Mesothelial cell of epicardium (in vitro differentiated cells): ENCODE data around the gene SMAD3. TPM values are rescaled to one million over a fixed set of nuclear protein-coding genes. Genes with fewer than 3 reads are reported as not detected.
"Not testable (repeated sequence)": the region's sequence is repeated elsewhere in the genome, so short reads cannot be mapped to it uniquely, and the experiment has no call there.

Source experiments
- DNase-seq, 2 experiments: peaks; one replicate each; pipeline ENCODE4 v3.0.0; 2021; ENCODE audit warnings: low spot score in 2 of 2; ENCODE audit not compliant: unreplicated experiment in 2 of 2
- H3K27ac Mint-ChIP-seq: 2 replicates; pipeline ENCODE4 v1.8.0; 2021; ENCODE audit warnings: mixed read lengths
- H3K27me3 Mint-ChIP-seq: 2 replicates; pipeline ENCODE4 v1.8.0; 2021; ENCODE audit warnings: low read depth, mixed read lengths
- H3K36me3 Mint-ChIP-seq: 2 replicates; pipeline ENCODE4 v1.8.0; 2021; ENCODE audit warnings: mixed read lengths
- H3K4me1 Mint-ChIP-seq: 2 replicates; pipeline ENCODE4 v1.8.0; 2021; ENCODE audit warnings: mixed read lengths
- H3K4me3 Mint-ChIP-seq: 2 replicates; pipeline ENCODE4 v1.8.0; 2021; ENCODE audit warnings: mild to moderate bottlenecking, moderate library complexity, mixed read lengths
- H3K9me3 Mint-ChIP-seq: 2 replicates; pipeline ENCODE4 v1.8.0; 2021; ENCODE audit warnings: mixed read lengths
- CTCF ChIP-seq: fragments of 200-600 bp; sonication (generic); IDR thresholded peaks from one replicate; pipeline ENCODE4 v1.5.0; 2021; ENCODE audit warnings: antibody characterized with exemption; ENCODE audit not compliant: unreplicated experiment
- total RNA-seq: library from RNA; stranded (reverse); gene quantifications from 3 replicates; pipeline ENCODE4 v1.2.1, GENCODE V29; 2021

Gene SMAD3
- total RNA-seq, 1 donor from 2014 or later: 96.2 TPM

GRCh38 chr15:67121644-67122605, 56.5 kb downstream of the SMAD3 start:
- Mint-ChIP-seq H3K4me1 (peaks cover 79% of the 10 kb centered on the region), H3K9me3 (no peaks in the 10 kb centered on the region), H3K27ac (peak overlapping the region; percentile 97), H3K4me3 (no peak overlapping the region), H3K36me3 (no peaks in the 10 kb centered on the region), H3K27me3 (no peaks in the 10 kb centered on the region)
- no peak for TF ChIP-seq CTCF
- DNase-seq: no peak

- H3K9me3 Mint-ChIP-seq, H3K27ac Mint-ChIP-seq, DNase-seq, H3K27me3 Mint-ChIP-seq, H3K36me3 Mint-ChIP-seq, H3K4me3 Mint-ChIP-seq: not testable (repeated sequence)
- peaks cover 77% of the 10 kb centered on the region for H3K4me1 Mint-ChIP-seq
Measured at GRCh38 chr15:67122816-67123215, 57.4 kb downstream of the SMAD3 start.

GRCh38 chr15:67123291-67123690, 57.9 kb downstream of the SMAD3 start:
- not testable (repeated sequence) for H3K4me3 Mint-ChIP-seq, H3K27ac Mint-ChIP-seq, DNase-seq, H3K36me3 Mint-ChIP-seq, H3K27me3 Mint-ChIP-seq, H3K9me3 Mint-ChIP-seq
- peaks cover 77% of the 10 kb centered on the region for H3K4me1 Mint-ChIP-seq

GRCh38 chr15:67124111-67124510, 58.7 kb downstream of the SMAD3 start:
- TF ChIP-seq CTCF: no peak
- Mint-ChIP-seq H3K9me3 (no peaks in the 10 kb centered on the region), H3K4me3 (no peak overlapping the region), H3K27ac (peak overlapping the region; percentile 82), H3K36me3 (peaks cover 3% of the 10 kb centered on the region), H3K4me1 (peaks cover 69% of the 10 kb centered on the region), H3K27me3 (no peaks in the 10 kb centered on the region)
- no peak for DNase-seq

GRCh38 chr15:67124911-67125588, 59.6 kb downstream of the SMAD3 start:
- Mint-ChIP-seq H3K27me3 (no peaks in the 10 kb centered on the region), H3K27ac (peak overlapping the region; percentile 93), H3K9me3 (no peaks in the 10 kb centered on the region), H3K4me3 (no peak overlapping the region), H3K36me3 (peaks cover 3% of the 10 kb centered on the region), H3K4me1 (peaks cover 62% of the 10 kb centered on the region)
- no peak for DNase-seq
- no peak for TF ChIP-seq CTCF

GRCh38 chr15:67125589-67126502, 60.4 kb downstream of the SMAD3 start:
- Mint-ChIP-seq H3K4me3 (no peak overlapping the region), H3K36me3 (peaks cover 3% of the 10 kb centered on the region), H3K9me3 (no peaks in the 10 kb centered on the region), H3K27ac (peak overlapping the region; percentile 93), H3K4me1 (peaks cover 54% of the 10 kb centered on the region), H3K27me3 (no peaks in the 10 kb centered on the region)
- DNase-seq: no peak
- no peak for TF ChIP-seq CTCF
